ENCODE results near the gene ACSL5. TPM values are rescaled to one million over a fixed set of nuclear protein-coding genes. Genes with fewer than 3 reads are reported as not detected.

Gene ACSL5
- total RNA-seq, 4 donors from 2014 or later, result 2.2 to 7.0 (median 4.4) TPM

- intact Hi-C loops (cut with DNase I; ENCODE audit: low total_unique reads), result no loop called here
- no peak for DNase-seq (ENCODE audit: low spot score in 2 of 2)
- no peak for TF ChIP-seq POLR2A (IDR thresholded peaks at IDR 0.05)
- TF ChIP-seq CTCF (IDR thresholded peaks at IDR 0.05), result no peak
- WGBS, 2 donors, result 60 to 75% methylated on average over 3 of the region's 3 CpGs
- H3K4me3 ChIP-seq (ENCODE audit: low read depth, poor library complexity, severe bottlenecking), result no peak overlapping the region
These were observed 68.1 kb downstream of the ACSL5 start for GRCh38 chr10:112442063-112442462.

GRCh38 chr10:112446055-112446854, 72.3 kb downstream of the ACSL5 start:
- H3K4me3 ChIP-seq (ENCODE audit: low read depth, poor library complexity, severe bottlenecking), result peak overlapping the region; percentile 88
- no peak for DNase-seq (ENCODE audit: low spot score in 2 of 2)
- intact Hi-C loops (cut with DNase I; ENCODE audit: low total_unique reads), result no loop called here
- TF ChIP-seq CTCF (IDR thresholded peaks at IDR 0.05) (no peak), POLR2A (IDR thresholded peaks at IDR 0.05) (no peak)
- WGBS, 2 donors, result 3 to 4% methylated on average over 20 of the region's 20 CpGs

GRCh38 chr10:112446855-112447619, 73.1 kb downstream of the ACSL5 start, which contains the start of the genes VTI1A and ZDHHC6:
Gene VTI1A (plus strand): TSS chr10:112447215. CDS start chr10:112447374, 159 bp downstream.
Gene ZDHHC6 (minus strand): TSS chr10:112446914. CDS start chr10:112445436, 1,478 bp downstream.
- DNase-seq (ENCODE audit: low spot score in 2 of 2), result peak; percentile 72 to 95
- WGBS, 2 donors, result 0 to 1% methylated on average over 57 to 58 of the region's 59 CpGs
- peak within 1 kb of the TSS; percentile 88 for H3K4me3 ChIP-seq (ENCODE audit: low read depth, poor library complexity, severe bottlenecking)
- TF ChIP-seq POLR2A (IDR thresholded peaks at IDR 0.05), result peak in 1 of 2 donors; percentile 18
- TF ChIP-seq CTCF (IDR thresholded peaks at IDR 0.05), result no peak
- intact Hi-C loops (cut with DNase I; ENCODE audit: low total_unique reads), result no loop called here

- 2 to 5% methylated on average over 10 of the region's 10 CpGs for WGBS, 2 donors
- intact Hi-C loops (cut with DNase I; ENCODE audit: low total_unique reads), result no loop called here
- peak overlapping the region; percentile 88 for H3K4me3 ChIP-seq (ENCODE audit: low read depth, poor library complexity, severe bottlenecking)
- DNase-seq (ENCODE audit: low spot score in 2 of 2), result no peak
- no peak for TF ChIP-seq CTCF (IDR thresholded peaks at IDR 0.05)
These were observed 73.7 kb downstream of the ACSL5 start for GRCh38 chr10:112447620-112447928.

- 70 to 77% methylated on average over 4 of the region's 4 CpGs for WGBS, 2 donors
- no peak for DNase-seq (ENCODE audit: low spot score in 2 of 2)
- intact Hi-C loops (cut with DNase I; ENCODE audit: low total_unique reads), result no loop called here
- no peak overlapping the region for H3K4me3 ChIP-seq (ENCODE audit: low read depth, poor library complexity, severe bottlenecking)
- no peak for TF ChIP-seq POLR2A (IDR thresholded peaks at IDR 0.05)
- TF ChIP-seq CTCF (IDR thresholded peaks at IDR 0.05), result no peak
These were observed 75.0 kb downstream of the ACSL5 start for GRCh38 chr10:112448888-112449287.

Measured in lower leg skin (tissue), 4 donors.